ENCODE data around the gene PHF14. TPM values are rescaled to one million over a fixed set of nuclear protein-coding genes. Genes with fewer than 3 reads are reported as not detected.
"Not testable (repeated sequence)": the region's sequence is repeated elsewhere in the genome, so short reads cannot be mapped to it uniquely, and the experiment has no call there.

Gene PHF14
- polyA plus RNA-seq: 10 to 100 TPM; 18.6 to 27.9 (median 25.1) TPM
- long read RNA-seq, donor 1, transcript PHF14-205 (2 exons, 695 nt): major isoform, 8 of 37 reads
- long read RNA-seq, donor 1, partial matches to known transcripts: 26 of 37 reads
- long read RNA-seq, donor 1, other reads (novel, unspliced or antisense): 0 of 37 reads
- long read RNA-seq, donor 2, partial matches to known transcripts: 0 of 7 reads
- long read RNA-seq, donor 2, other reads (novel, unspliced or antisense): 0 of 7 reads
- long read RNA-seq, donor 3, partial matches to known transcripts: 12 of 16 reads
- long read RNA-seq, donor 3, other reads (novel, unspliced or antisense): 0 of 16 reads
- long read RNA-seq, donor 4: 0 reads
- long read RNA-seq, donor 5, partial matches to known transcripts: 0 of 2 reads
- long read RNA-seq, donor 5, other reads (novel, unspliced or antisense): 0 of 2 reads
- long read RNA-seq, donor 6, partial matches to known transcripts: 0 of 2 reads
- long read RNA-seq, donor 6, other reads (novel, unspliced or antisense): 0 of 2 reads
- long read RNA-seq, donor 7, partial matches to known transcripts: 0 of 6 reads
- long read RNA-seq, donor 7, other reads (novel, unspliced or antisense): 0 of 6 reads
- long read RNA-seq, donor 8, partial matches to known transcripts: 0 of 2 reads
- long read RNA-seq, donor 8, other reads (novel, unspliced or antisense): 0 of 2 reads
- long read RNA-seq, donor 9, partial matches to known transcripts: 0 of 1 reads
- long read RNA-seq, donor 9, other reads (novel, unspliced or antisense): 0 of 1 reads
- long read RNA-seq, donor 10, full-length matches to known transcripts: 9 of 16 reads
- long read RNA-seq, donor 10, partial matches to known transcripts: 7 of 16 reads
- long read RNA-seq, donor 10, other reads (novel, unspliced or antisense): 0 of 16 reads

GRCh38 chr7:10973061-10973941 is at the start of gene PHF14:
Gene PHF14, plus strand, starts transcription at chr7:10973872. Its CDS starts 452 bp downstream, at chr7:10974324.
- Histone ChIP-seq H3K9me3 (ENCODE audit: control insufficient read depth in 2 of 2, insufficient read depth in 1 of 2, low read depth in 1 of 2, low read length in 1 of 2) (peaks cover 0 to 2% of the 10 kb centered on the region in 2 donors), H3K36me3 (ENCODE audit: control insufficient read depth in 3 of 3, insufficient read depth in 2 of 3, low read depth in 1 of 3, low read length in 3 of 3) (no peaks in the 10 kb centered on the region), H3K27me3 (ENCODE audit: control insufficient read depth in 3 of 3, insufficient read depth in 3 of 3, low read length in 3 of 3) (no peaks in the 10 kb centered on the region), H3K4me3 (ENCODE audit: low read depth in 1 of 3, low read length in 3 of 3) (peak within 1 kb of the TSS; percentile 65 to 89 (median 81)), H3K27ac (ENCODE audit: low read depth in 1 of 3, low read length in 2 of 3) (peak within 1 kb of the TSS; percentile 22 to 93 (median 81)), H3K4me1 (ENCODE audit: control insufficient read depth in 3 of 3, insufficient read depth in 2 of 3, low read depth in 1 of 3, low read length in 2 of 3) (peaks cover 0 to 8% (median 0%) of the 10 kb centered on the region in 3 donors)
- FAIRE-seq (no peak), DNase-seq (peak; percentile 98)
- 6 to 14% (median 10%) methylated on average over 39 of the region's 39 CpGs for WGBS, 3 donors

DNA sequence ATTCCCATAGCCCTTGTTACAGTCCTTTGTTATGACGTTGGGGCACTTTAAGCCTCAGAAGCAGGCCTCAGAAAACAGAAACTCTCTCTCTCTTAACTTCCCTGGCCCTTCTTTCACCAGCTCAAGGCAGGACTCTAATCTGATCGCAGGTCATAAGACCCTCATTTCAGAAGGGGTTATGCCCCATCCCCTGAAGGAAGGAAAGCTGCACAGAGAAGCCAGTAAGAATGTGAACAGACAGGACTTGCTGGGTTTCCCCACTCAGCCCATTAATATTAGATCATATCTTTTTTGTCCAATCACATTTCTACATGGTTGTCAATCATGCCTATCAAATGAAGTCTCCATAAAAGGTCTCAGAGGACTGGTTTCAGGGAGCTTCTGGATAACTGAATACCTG is 49.3 kb upstream of the PHF14 start:
- DNase-seq: no peak
- H3K4me3 ChIP-seq (ENCODE audit: low read depth in 1 of 3, low read length in 3 of 3): no peak overlapping the region
- WGBS, 3 donors: 81 to 86% (median 81%) methylated on average over 2 of the region's 2 CpGs
- no peaks in the 10 kb centered on the region for H3K4me1 ChIP-seq (ENCODE audit: control insufficient read depth in 3 of 3, insufficient read depth in 2 of 3, low read depth in 1 of 3, low read length in 2 of 3)
- FAIRE-seq: no peak
- no peak overlapping the region for H3K27ac ChIP-seq (ENCODE audit: low read depth in 1 of 3, low read length in 2 of 3)
- H3K27me3 ChIP-seq (ENCODE audit: control insufficient read depth in 3 of 3, insufficient read depth in 3 of 3, low read length in 3 of 3): no peaks in the 10 kb centered on the region
- no peaks in the 10 kb centered on the region for H3K36me3 ChIP-seq (ENCODE audit: control insufficient read depth in 3 of 3, insufficient read depth in 2 of 3, low read depth in 1 of 3, low read length in 3 of 3)
- no peaks in the 10 kb centered on the region for H3K9me3 ChIP-seq (ENCODE audit: control insufficient read depth in 2 of 2, insufficient read depth in 1 of 2, low read depth in 1 of 2, low read length in 1 of 2)

- H3K36me3 ChIP-seq (ENCODE audit: control insufficient read depth in 3 of 3, insufficient read depth in 2 of 3, low read depth in 1 of 3, low read length in 3 of 3); H3K4me1 ChIP-seq (ENCODE audit: control insufficient read depth in 3 of 3, insufficient read depth in 2 of 3, low read depth in 1 of 3, low read length in 2 of 3); DNase-seq; H3K4me3 ChIP-seq (ENCODE audit: low read depth in 1 of 3, low read length in 3 of 3); H3K27me3 ChIP-seq (ENCODE audit: control insufficient read depth in 3 of 3, insufficient read depth in 3 of 3, low read length in 3 of 3); H3K9me3 ChIP-seq (ENCODE audit: control insufficient read depth in 2 of 2, insufficient read depth in 1 of 2, low read depth in 1 of 2, low read length in 1 of 2); FAIRE-seq; H3K27ac ChIP-seq (ENCODE audit: low read depth in 1 of 3, low read length in 2 of 3): not testable (repeated sequence)
- 88 to 94% (median 93%) methylated on average over 3 of the region's 3 CpGs for WGBS, 3 donors
These were observed 45.5 kb upstream of the PHF14 start for GRCh38 chr7:10928203-10928602.

DNA sequence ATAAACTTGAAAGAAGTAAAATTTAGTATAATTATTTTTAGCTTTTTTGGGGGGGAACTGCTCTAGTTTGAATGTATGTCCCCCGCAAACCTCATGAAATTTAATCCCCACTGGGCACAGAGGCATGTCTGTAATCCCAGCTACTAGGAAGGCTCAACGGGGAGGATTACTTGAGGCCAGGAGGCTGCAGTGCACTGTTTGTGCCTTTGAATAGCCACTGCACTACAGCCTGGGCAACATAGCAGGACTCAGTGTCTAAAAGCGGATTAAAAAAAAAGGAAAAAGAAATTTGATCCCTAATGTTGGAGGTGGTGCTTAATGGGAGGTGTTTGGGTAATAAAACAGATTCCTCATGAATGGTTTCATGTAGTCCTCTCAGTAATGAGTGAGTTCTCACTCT is 43.1 kb upstream of the PHF14 start:
- Histone ChIP-seq H3K27ac (ENCODE audit: low read depth in 1 of 3, low read length in 2 of 3) (no peak overlapping the region), H3K4me3 (ENCODE audit: low read depth in 1 of 3, low read length in 3 of 3) (no peak overlapping the region), H3K4me1 (ENCODE audit: control insufficient read depth in 3 of 3, insufficient read depth in 2 of 3, low read depth in 1 of 3, low read length in 2 of 3) (peaks cover 0 to 5% (median 0%) of the 10 kb centered on the region in 3 donors), H3K27me3 (ENCODE audit: control insufficient read depth in 3 of 3, insufficient read depth in 3 of 3, low read length in 3 of 3) (no peaks in the 10 kb centered on the region), H3K9me3 (ENCODE audit: control insufficient read depth in 2 of 2, insufficient read depth in 1 of 2, low read depth in 1 of 2, low read length in 1 of 2) (no peaks in the 10 kb centered on the region), H3K36me3 (ENCODE audit: control insufficient read depth in 3 of 3, insufficient read depth in 2 of 3, low read depth in 1 of 3, low read length in 3 of 3) (peaks cover 9 to 15% (median 11%) of the 10 kb centered on the region in 3 donors)
- WGBS, 3 donors: 87 to 99% (median 95%) methylated on average over 3 of the region's 3 CpGs
- no peak for FAIRE-seq
- DNase-seq: no peak

DNA sequence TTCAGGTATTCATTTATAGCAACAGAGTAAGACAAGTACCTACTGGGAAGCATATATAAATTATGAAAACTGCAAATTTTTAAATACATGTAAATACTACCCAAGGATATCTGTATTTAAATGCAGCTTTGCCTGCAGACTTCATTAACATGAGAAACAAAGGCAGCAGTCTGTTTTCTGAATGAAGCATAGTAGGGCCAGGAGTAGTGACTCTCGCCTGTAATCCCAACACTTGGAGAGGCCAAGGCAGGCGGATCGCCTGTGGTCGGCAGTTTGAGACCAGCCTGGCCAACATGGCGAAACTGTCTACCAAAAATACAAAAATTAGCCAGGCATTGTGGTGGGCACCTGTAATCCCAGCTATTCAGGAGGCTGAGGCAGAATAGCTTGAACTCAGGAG is 42.5 kb upstream of the PHF14 start:
- WGBS, 3 donors: 83 to 98% (median 97%) methylated on average over 5 of the region's 5 CpGs
- Histone ChIP-seq H3K36me3 (ENCODE audit: control insufficient read depth in 3 of 3, insufficient read depth in 2 of 3, low read depth in 1 of 3, low read length in 3 of 3) (peaks cover 9 to 20% (median 12%) of the 10 kb centered on the region in 3 donors), H3K27me3 (ENCODE audit: control insufficient read depth in 3 of 3, insufficient read depth in 3 of 3, low read length in 3 of 3) (no peaks in the 10 kb centered on the region), H3K9me3 (ENCODE audit: control insufficient read depth in 2 of 2, insufficient read depth in 1 of 2, low read depth in 1 of 2, low read length in 1 of 2) (no peaks in the 10 kb centered on the region), H3K4me1 (ENCODE audit: control insufficient read depth in 3 of 3, insufficient read depth in 2 of 3, low read depth in 1 of 3, low read length in 2 of 3) (peaks cover 0 to 8% (median 0%) of the 10 kb centered on the region in 3 donors), H3K27ac (ENCODE audit: low read depth in 1 of 3, low read length in 2 of 3) (no peak overlapping the region), H3K4me3 (ENCODE audit: low read depth in 1 of 3, low read length in 3 of 3) (no peak overlapping the region)
- FAIRE-seq: no peak
- DNase-seq: no peak

- no peaks in the 10 kb centered on the region for H3K27me3 ChIP-seq (ENCODE audit: control insufficient read depth in 3 of 3, insufficient read depth in 3 of 3, low read length in 3 of 3)
- DNase-seq: no peak
- H3K4me1 ChIP-seq (ENCODE audit: control insufficient read depth in 3 of 3, insufficient read depth in 2 of 3, low read depth in 1 of 3, low read length in 2 of 3): peaks cover 0 to 8% (median 0%) of the 10 kb centered on the region in 3 donors
- H3K9me3 ChIP-seq (ENCODE audit: control insufficient read depth in 2 of 2, insufficient read depth in 1 of 2, low read depth in 1 of 2, low read length in 1 of 2): no peaks in the 10 kb centered on the region
- no peak for FAIRE-seq
- no peak overlapping the region for H3K4me3 ChIP-seq (ENCODE audit: low read depth in 1 of 3, low read length in 3 of 3)
- no peak overlapping the region for H3K27ac ChIP-seq (ENCODE audit: low read depth in 1 of 3, low read length in 2 of 3)
- peaks cover 9 to 23% (median 23%) of the 10 kb centered on the region in 3 donors for H3K36me3 ChIP-seq (ENCODE audit: control insufficient read depth in 3 of 3, insufficient read depth in 2 of 3, low read depth in 1 of 3, low read length in 3 of 3)
These were observed 39.4 kb upstream of the PHF14 start for GRCh38 chr7:10934292-10934691.

DNA sequence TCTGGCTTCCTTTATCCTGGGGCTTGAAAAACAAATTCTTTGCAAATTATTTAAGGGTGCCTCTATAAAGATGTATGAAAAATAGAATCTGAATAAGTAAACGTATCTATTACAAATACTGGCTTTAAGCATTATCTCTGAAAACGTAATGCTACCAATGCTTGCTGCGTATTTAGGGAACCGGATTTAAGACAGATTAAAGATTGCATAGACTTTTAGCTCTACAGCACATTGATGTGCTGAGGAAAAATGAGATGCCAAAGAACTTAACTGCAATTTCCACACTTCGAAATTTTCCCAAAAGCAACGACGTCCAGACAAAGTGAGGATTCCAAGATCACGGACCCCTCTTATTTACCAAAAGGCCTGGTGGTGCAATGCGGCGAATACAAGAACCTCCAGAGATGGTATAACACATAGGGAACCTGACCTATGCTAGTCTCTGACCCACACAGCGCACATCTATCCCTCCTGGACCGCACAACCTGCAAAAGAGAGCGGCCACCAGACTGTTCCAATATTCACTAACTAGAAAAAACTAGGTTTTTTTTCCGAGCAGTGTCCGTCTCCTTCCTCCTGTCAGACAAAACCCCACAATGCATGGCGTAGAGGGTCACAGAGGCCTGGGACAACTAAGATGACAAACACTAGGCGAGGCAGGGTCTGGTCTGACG is 34.3 kb upstream of the PHF14 start:
- Histone ChIP-seq H3K4me3 (ENCODE audit: low read depth in 1 of 3, low read length in 3 of 3) (peak overlapping the region; percentile 55 to 95 (median 69)), H3K27ac (ENCODE audit: low read depth in 1 of 3, low read length in 2 of 3) (peak overlapping the region; percentile 91 to 97 (median 93)), H3K27me3 (ENCODE audit: control insufficient read depth in 3 of 3, insufficient read depth in 3 of 3, low read length in 3 of 3) (no peaks in the 10 kb centered on the region), H3K9me3 (ENCODE audit: control insufficient read depth in 2 of 2, insufficient read depth in 1 of 2, low read depth in 1 of 2, low read length in 1 of 2) (no peaks in the 10 kb centered on the region), H3K36me3 (ENCODE audit: control insufficient read depth in 3 of 3, insufficient read depth in 2 of 3, low read depth in 1 of 3, low read length in 3 of 3) (peaks cover 0 to 15% (median 12%) of the 10 kb centered on the region in 3 donors), H3K4me1 (ENCODE audit: control insufficient read depth in 3 of 3, insufficient read depth in 2 of 3, low read depth in 1 of 3, low read length in 2 of 3) (peaks cover 0 to 8% (median 0%) of the 10 kb centered on the region in 3 donors)
- FAIRE-seq: no peak
- 1% methylated on average over 18 of the region's 18 CpGs for WGBS, 3 donors
- no peak for DNase-seq

All from small intestine (tissue), 16 donors.